ENCODE data around the gene ROBO4.

The ROBO4 gene

GRCh38 chr11:124839128-124839971 is 58.3 kb downstream of the ROBO4 start:
- peaks cover 30% of the 10 kb centered on the region for H3K4me1 Mint-ChIP-seq (ENCODE audit: low read depth)
- DNase-seq: no peak
- H3K27ac Mint-ChIP-seq: no peak overlapping the region
- no peaks in the 10 kb centered on the region for H3K36me3 Mint-ChIP-seq (ENCODE audit: low read depth)
- peak overlapping the region; percentile 46 for H3K4me3 Mint-ChIP-seq
- H3K27me3 Mint-ChIP-seq: peaks cover 82% of the 10 kb centered on the region
- H3K9me3 Mint-ChIP-seq: no peaks in the 10 kb centered on the region

GRCh38 chr11:124838805-124839127 is 58.9 kb downstream of the ROBO4 start:
- Mint-ChIP-seq H3K36me3 (ENCODE audit: low read depth) (no peaks in the 10 kb centered on the region), H3K27ac (no peak overlapping the region), H3K4me3 (peak overlapping the region; percentile 18), H3K4me1 (ENCODE audit: low read depth) (peaks cover 30% of the 10 kb centered on the region), H3K27me3 (peaks cover 80% of the 10 kb centered on the region), H3K9me3 (no peaks in the 10 kb centered on the region)
- DNase-seq: no peak

GRCh38 chr11:124837491-124837856 is 60.2 kb downstream of the ROBO4 start:
- H3K4me3 Mint-ChIP-seq: no peak overlapping the region
- H3K27me3 Mint-ChIP-seq: peaks cover 76% of the 10 kb centered on the region
- no peaks in the 10 kb centered on the region for H3K36me3 Mint-ChIP-seq (ENCODE audit: low read depth)
- no peaks in the 10 kb centered on the region for H3K9me3 Mint-ChIP-seq
- H3K4me1 Mint-ChIP-seq (ENCODE audit: low read depth): peaks cover 23% of the 10 kb centered on the region
- no peak overlapping the region for H3K27ac Mint-ChIP-seq
- no peak for DNase-seq

GRCh38 chr11:124835918-124836317 is 61.7 kb downstream of the ROBO4 start:
- Mint-ChIP-seq H3K27me3 (peaks cover 61% of the 10 kb centered on the region), H3K36me3 (ENCODE audit: low read depth) (no peaks in the 10 kb centered on the region), H3K9me3 (no peaks in the 10 kb centered on the region), H3K4me1 (ENCODE audit: low read depth) (peaks cover 23% of the 10 kb centered on the region), H3K4me3 (peak overlapping the region; percentile 66), H3K27ac (peak overlapping the region; percentile 83)
- no peak for DNase-seq

- DNase-seq: no peak
- peaks cover 49% of the 10 kb centered on the region for H3K27me3 Mint-ChIP-seq
- H3K4me3 Mint-ChIP-seq: no peak overlapping the region
- H3K4me1 Mint-ChIP-seq (ENCODE audit: low read depth): peaks cover 16% of the 10 kb centered on the region
- no peaks in the 10 kb centered on the region for H3K36me3 Mint-ChIP-seq (ENCODE audit: low read depth)
- no peak overlapping the region for H3K27ac Mint-ChIP-seq
- no peaks in the 10 kb centered on the region for H3K9me3 Mint-ChIP-seq
Observed at GRCh38 chr11:124834526-124835180, 63.0 kb downstream of the ROBO4 start.
